K562 (cell line): ENCODE measurements around the gene STAT4. TPM values are rescaled to one million over a fixed set of nuclear protein-coding genes. Genes with fewer than 3 reads are reported as not detected.

Experiments used
- ATAC-seq: fragments of 200-7000 bp; cut with Tn5 transposase; 3 replicates; pipeline ENCODE4 v1.9.1; 2020; ENCODE audit warnings: moderate library complexity
- BruUV-seq: library from RNA; stranded (reverse); fragments of 400-500 nt; replicated peaks from 2 replicates; lab custom pipeline; 2021; lab: Mats Ljungman, UMichigan
- CTCF ChIA-PET: fragments of 300-600 bp; formaldehyde crosslinking; extraction: SDS; loops from one replicate; lab custom pipeline; 2021; ENCODE audit warnings: low intra/inter-chr PET ratio; lab: Yijun Ruan, JAX
- POLR2A ChIA-PET: fragments of 300-600, 350-650 bp; sonication (Branson Sonifier 250); formaldehyde crosslinking; extraction: SDS; loops from one replicate; lab custom pipeline; 2021; ENCODE audit warnings: antibody characterized with exemption, inconsistent platforms; lab: Yijun Ruan, JAX
- DNase-seq, 4 experiments: peaks; one replicate each; pipeline versions ENCODE4 v3.0.0 to v3.0.0-alpha.2; 2011 to 2018; ENCODE audit warnings: low spot score in 3 of 4, mixed read lengths in 3 of 4; ENCODE audit errors: extremely low read depth in 1 of 4
- FAIRE-seq: peaks from 2 replicates; lab custom pipeline; 2011; peaks lifted over from hg19 to GRCh38; lab: Jason Lieb, UNC
- H2AFZ ChIP-seq: 2 replicates; pipeline ENCODE4 v1.6.0; 2011; ENCODE audit warnings: low read depth, low read length, control low read depth, inconsistent platforms
- H3K27ac ChIP-seq: fragments of 200-600 bp; 3 replicates; pipeline ENCODE4 v1.8.0; 2011; ENCODE audit warnings: low read depth, mild to moderate bottlenecking, control low read depth, inconsistent platforms, low read length, moderate library complexity, mixed read lengths; ENCODE audit errors: extremely low read depth
- H3K27me3 ChIP-seq, 2 experiments: fragments of 300-600 bp in 1 of 2; 2 replicates in 1 of 2; 3 replicates in 1 of 2; pipeline versions ENCODE4 v1.6.0 to v1.8.0; 2011; ENCODE audit warnings: inconsistent platforms in 2 of 2, low read length in 2 of 2, mild to moderate bottlenecking in 1 of 2, mixed read lengths in 1 of 2, moderate library complexity in 1 of 2; ENCODE audit not compliant: control insufficient read depth in 2 of 2, insufficient read depth in 2 of 2
- H3K36me3 ChIP-seq: fragments of 300-600 bp; 3 replicates; pipeline ENCODE4 v1.8.0; 2011; ENCODE audit warnings: mild to moderate bottlenecking, low read length, inconsistent platforms; ENCODE audit not compliant: control insufficient read depth, insufficient read depth
- H3K4me1 ChIP-seq, 2 experiments: fragments of 200-600 bp in 1 of 2; replicated peaks in 1 of 2; 2 replicates in 1 of 2; 3 replicates in 1 of 2; pipeline versions ENCODE4 v1.5.1 to v1.8.0; 2011; ENCODE audit warnings: inconsistent platforms in 2 of 2, low read length in 2 of 2, mild to moderate bottlenecking in 1 of 2, mixed read lengths in 1 of 2, moderate library complexity in 1 of 2; ENCODE audit not compliant: control insufficient read depth in 2 of 2, insufficient read depth in 2 of 2
- H3K4me2 ChIP-seq: 2 replicates; pipeline ENCODE4 v1.6.1; 2011; ENCODE audit warnings: low read length, control low read depth, inconsistent platforms, mixed read lengths; ENCODE audit not compliant: insufficient read depth
- H3K4me3 ChIP-seq: fragments of 200-600 bp; sonication (generic), shearing (Covaris generic); 2 replicates; pipeline ENCODE4 v1.5.1; 2016; ENCODE audit warnings: control low read depth, inconsistent platforms
- H3K79me2 ChIP-seq: fragments of 200-600 bp; 3 replicates; pipeline ENCODE4 v1.8.0; 2011; ENCODE audit warnings: low read length, inconsistent platforms; ENCODE audit not compliant: control insufficient read depth, insufficient read depth
- H3K9ac ChIP-seq, 2 experiments: 2 replicates each; pipeline versions ENCODE4 v1.6.0 to v1.6.1; 2011; ENCODE audit warnings: low read depth in 2 of 2, low read length in 2 of 2, control low read depth in 1 of 2, inconsistent platforms in 1 of 2, mild to moderate bottlenecking in 1 of 2, mixed read lengths in 1 of 2; ENCODE audit not compliant: insufficient read depth in 1 of 2
- H3K9me1 ChIP-seq: one replicate; pipeline ENCODE4 v1.6.0; 2011; ENCODE audit warnings: inconsistent platforms, mild to moderate bottlenecking, low read length, moderate library complexity; ENCODE audit not compliant: control insufficient read depth, insufficient read depth
- H3K9me3 ChIP-seq: replicated peaks from 2 replicates; pipeline ENCODE4 v1.5.1; 2011; ENCODE audit warnings: low read depth, low read length, inconsistent platforms; ENCODE audit not compliant: control insufficient read depth, insufficient read depth
- H4K20me1 ChIP-seq: replicated peaks from 2 replicates; pipeline ENCODE4 v1.6.1; 2011; ENCODE audit warnings: low read length, inconsistent platforms, mixed read lengths; ENCODE audit not compliant: control insufficient read depth, insufficient read depth
- MCM7 ChIP-seq, 2 experiments: fragments of 450-650 bp; IDR thresholded peaks; 2 replicates each; pipeline ENCODE4 v1.6.1; 2016 to 2018
- MTA2 ChIP-seq: fragments of 450-650 bp; IDR thresholded peaks from 2 replicates; pipeline ENCODE4 v1.6.1; 2016; ENCODE audit warnings: low read depth
- NCOR1 ChIP-seq: fragments of 450-650 bp; IDR thresholded peaks from 2 replicates; pipeline ENCODE4 v1.6.1; 2016; ENCODE audit warnings: mild to moderate bottlenecking, moderate library complexity
- NEUROD1 ChIP-seq: fragments of 150-350 bp; IDR thresholded peaks from 2 replicates; pipeline ENCODE4 v1.6.1; 2014; ENCODE audit warnings: borderline replicate concordance, low read length, low read depth; ENCODE audit not compliant: partially characterized antibody
- PBX2 ChIP-seq, 2 experiments: IDR thresholded peaks in 1 of 2; conservative IDR thresholded peaks in 1 of 2; 2 replicates each; pipeline ENCODE4 v1.6.1; 2016; ENCODE audit warnings: low read depth in 2 of 2, mild to moderate bottlenecking in 1 of 2, missing compliant biosample characterization in 1 of 2, missing genetic modification characterization in 1 of 2, moderate library complexity in 1 of 2
- RBBP5 ChIP-seq: fragments of 200-600 bp; sonication (generic); IDR thresholded peaks from 2 replicates; pipeline ENCODE4 v1.6.1; 2012; ENCODE audit warnings: borderline replicate concordance, mild to moderate bottlenecking, low read length, control low read depth, inconsistent platforms; ENCODE audit not compliant: insufficient read depth, poor library complexity, severe bottlenecking
- SREBF2 ChIP-seq: sonication (generic); formaldehyde crosslinking; IDR thresholded peaks from 2 replicates; pipeline ENCODE4 v1.4.0; 2020; ENCODE audit warnings: mild to moderate bottlenecking, missing genetic modification reagents
- ZBTB1 ChIP-seq: sonication (generic); formaldehyde crosslinking; IDR thresholded peaks from 2 replicates; pipeline ENCODE4 v1.8.1; 2023; ENCODE audit warnings: missing genetic modification reagents, low read depth, mild to moderate bottlenecking, borderline replicate concordance
- ZNF140 ChIP-seq: fragments of 250-450 bp; sonication (Bioruptor Pico); IDR thresholded peaks from 2 replicates; pipeline ENCODE4 v1.8.0; 2021; ENCODE audit warnings: moderate library complexity, mild to moderate bottlenecking, inconsistent platforms
- ZNF174 ChIP-seq: fragments of 250-450 bp; sonication (Bioruptor Pico); IDR thresholded peaks from 2 replicates; pipeline ENCODE4 v1.4.0; 2020; ENCODE audit warnings: mild to moderate bottlenecking
- ZNF586 ChIP-seq: fragments of 450-650 bp; formaldehyde crosslinking; conservative IDR thresholded peaks from 2 replicates; pipeline ENCODE4 v1.4.0; 2020; ENCODE audit warnings: mild to moderate bottlenecking, moderate library complexity
- WGBS: fragments of 100-300 bp; shearing (Covaris generic); methylation state at CpG from one replicate; pipeline ENCODE4 v1.1.6; 2016; ENCODE audit warnings: low coverage, mixed read lengths; ENCODE audit not compliant: insufficient coverage; ENCODE audit errors: missing lambda C conversion rate; 5-methylcytosine and 5-hydroxymethylcytosine counted together
- in situ Hi-C: fragments of 300-500 bp; cut with MboI; formaldehyde crosslinking; loops from 4 replicates; pipeline ENCODE4 v1.15.0; 2018; ENCODE audit warnings: inconsistent platforms, mixed read lengths
- intact Hi-C: fragments of 100-400 bp; cut with micrococcal nuclease; formaldehyde crosslinking; loops from 2 replicates; pipeline ENCODE4 v1.14.2; 2022
- polyA plus RNA-seq, 8 experiments: library from polyadenylated mRNA; depleted of rRNA in 4 of 8; stranded (reverse) in 5 of 8; unstranded in 3 of 8; fragments of >200 nt; fragmentation: Nextera tagmentation in 2 of 8; fragmentation: Illumina TruSeq in 1 of 8; extraction: Ambion mirVana in 2 of 8; extraction: Trizol in 1 of 8; gene quantifications; 2 replicates each; pipeline versions ENCODE4 v1.2.1 to v1.2.3, GENCODE V29; 2011 to 2014; ENCODE audit warnings: inconsistent platforms in 1 of 8, missing spikeins in 1 of 8
- total RNA-seq, 7 experiments: library from RNA; depleted of rRNA in 6 of 7; stranded (reverse); fragments of >200 nt in 6 of 7; fragmentation: Illumina TruSeq in 2 of 7; extraction: Trizol in 2 of 7; gene quantifications; 2 replicates each; pipeline versions ENCODE4 v1.2.1 to v1.2.3, GENCODE V29; 2011 to 2021; ENCODE audit warnings: low replicate concordance in 1 of 7
- TF ChIP-seq, protein P1 (sequence below): fragments of 250-450 bp; sonication (Bioruptor Pico); IDR thresholded peaks from 2 replicates; pipeline ENCODE4 v1.5.0; 2021

The STAT4 gene
- total and polyA plus RNA-seq, 9 of the 15 experiments (the other 6 are each of a cell fraction or from before 2014, with no cell fraction given): 0.01 to 0.06 (median 0.03) TPM; not detected in 6

DNA sequence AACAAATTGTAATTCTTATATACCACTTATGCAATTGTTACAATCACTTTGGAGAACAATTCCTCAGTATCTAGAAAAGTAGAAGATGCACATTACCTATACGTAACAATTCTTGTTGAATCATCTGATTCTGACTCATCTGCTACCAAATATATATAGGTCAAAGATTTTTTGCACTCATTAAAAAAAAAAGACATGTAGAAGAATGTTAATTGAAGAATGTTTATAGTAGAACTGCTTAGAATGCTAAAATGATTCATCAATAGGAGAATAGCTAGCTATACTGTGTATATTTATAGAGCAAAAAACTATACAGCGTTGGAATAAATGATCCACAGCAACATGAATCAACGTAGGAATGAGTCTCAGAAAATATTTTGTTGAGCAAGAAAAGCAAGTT is 107.4 kb downstream of the STAT4 start:
- in situ Hi-C loops (no loop called here), intact Hi-C loops (no loop called here)
- BruUV-seq: no TSS peak
- POLR2A ChIA-PET: no interaction called here
- H2AFZ ChIP-seq: no peak overlapping the region
- no peak for ATAC-seq
- H3K4me2 ChIP-seq: no peak overlapping the region
- H4K20me1 ChIP-seq: no peaks in the 10 kb centered on the region
- peaks cover 0 to 6% of the 10 kb centered on the region in 2 experiments; a peak in 2 of 5 replicates for H3K4me1 ChIP-seq
- H3K79me2 ChIP-seq: no peaks in the 10 kb centered on the region
- no peaks in the 10 kb centered on the region for H3K9me3 ChIP-seq
- H3K4me3 ChIP-seq: no peak overlapping the region
- no peaks in the 10 kb centered on the region for H3K9me1 ChIP-seq
- no peaks in the 10 kb centered on the region; a peak in 1 of 5 replicates for H3K27me3 ChIP-seq
- 31% methylated on average over 3 of the region's 3 CpGs for WGBS
- no peak for FAIRE-seq
- no peaks in the 10 kb centered on the region for H3K36me3 ChIP-seq
- DNase-seq: no peak
- CTCF ChIA-PET: no interaction called here
- H3K9ac ChIP-seq: no peak overlapping the region
- TF ChIP-seq ZNF586 (CRISPR knock-in tag) (no peak), NEUROD1 (no peak), ZBTB1 (no peak), ZNF174 (CRISPR knock-in tag) (no peak), MCM7 (IDR thresholded peaks at IDR 0.05) (no peak), RBBP5 (no peak), PBX2 (CRISPR knock-in tag; IDR thresholded peaks at IDR 0.05; ENCODE audit: low read depth) (no peak), PBX2 (tag; conservative IDR thresholded peaks at IDR 0.05; ENCODE audit: low read depth) (no peak), SREBF2 (CRISPR knock-in tag) (no peak), NCOR1 (no peak), ZNF140 (no peak), MTA2 (no peak)
- TF ChIP-seq, protein P1, sequence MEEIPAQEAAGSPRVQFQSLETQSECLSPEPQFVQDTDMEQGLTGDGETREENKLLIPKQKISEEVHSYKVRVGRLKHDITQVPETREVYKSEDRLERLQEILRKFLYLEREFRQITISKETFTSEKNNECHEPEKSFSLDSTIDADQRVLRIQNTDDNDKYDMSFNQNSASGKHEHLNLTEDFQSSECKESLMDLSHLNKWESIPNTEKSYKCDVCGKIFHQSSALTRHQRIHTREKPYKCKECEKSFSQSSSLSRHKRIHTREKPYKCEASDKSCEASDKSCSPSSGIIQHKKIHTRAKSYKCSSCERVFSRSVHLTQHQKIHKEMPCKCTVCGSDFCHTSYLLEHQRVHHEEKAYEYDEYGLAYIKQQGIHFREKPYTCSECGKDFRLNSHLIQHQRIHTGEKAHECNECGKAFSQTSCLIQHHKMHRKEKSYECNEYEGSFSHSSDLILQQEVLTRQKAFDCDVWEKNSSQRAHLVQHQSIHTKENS (CRISPR knock-in tag): no peak
- no peak overlapping the region for H3K27ac ChIP-seq
